Adrenal gland (tissue), 12 donors: Measurements from ENCODE around the gene TP53BP2. TPM values are rescaled to one million over a fixed set of nuclear protein-coding genes. Genes with fewer than 3 reads are reported as not detected.

Source experiments
- DNase-seq, 7 donors: peaks; one replicate each; pipeline ENCODE4 v3.0.0-alpha.2; 2019 to 2020
- H3K27ac ChIP-seq, 5 donors: fragments of 200-600 bp; sonication (generic) in 4 of 5; 1 replicate in 3 of 5; 2 replicates in 2 of 5; pipeline versions ENCODE4 v1.5.1 to v1.8.0; 2016 to 2020; ENCODE audit warnings: mild to moderate bottlenecking in 1 of 5
- H3K27me3 ChIP-seq: fragments of 200-600 bp; 2 replicates; pipeline ENCODE4 v1.8.0; 2021
- H3K36me3 ChIP-seq, 2 donors: fragments of 200-600 bp; replicated peaks in 1 of 2; 1 replicate in 1 of 2; 2 replicates in 1 of 2; pipeline versions ENCODE4 v1.5.1 to v1.8.0; 2018 to 2022
- H3K4me1 ChIP-seq, 2 donors: fragments of 200-600 bp; replicated peaks in 1 of 2; 1 replicate in 1 of 2; 2 replicates in 1 of 2; pipeline versions ENCODE4 v1.5.1 to v1.8.0; 2018 to 2021
- H3K4me3 ChIP-seq, 4 donors: fragments of 200-600 bp; sonication (generic) in 3 of 4; one replicate each; pipeline ENCODE4 v1.5.1; 2016 to 2018
- H3K9me3 ChIP-seq, 3 donors: fragments of 200-600 bp; sonication (generic) in 1 of 3; replicated peaks in 1 of 3; 1 replicate in 2 of 3; 2 replicates in 1 of 3; pipeline versions ENCODE4 v1.5.1 to v1.8.0; 2016 to 2021
- POLR2A ChIP-seq, 2 donors: fragments of 450-650 bp; IDR thresholded peaks; one replicate each; pipeline ENCODE4 v1.6.1; 2017; ENCODE audit warnings: antibody characterized with exemption in 2 of 2, mild to moderate bottlenecking in 2 of 2, moderate library complexity in 1 of 2
- WGBS, 4 donors: extraction: QIAGEN DNeasy Blood & Tissue Kit in 2 of 4; methylation state at CpG; one replicate each; pipeline versions ENCODE4 v1.1.5 to v1.1.7; 2013 to 2017; 5-methylcytosine and 5-hydroxymethylcytosine counted together
- intact Hi-C, 2 donors: fragments of 100-400 bp; cut with DNase I; formaldehyde crosslinking; loops; one replicate each; pipeline versions ENCODE4 v1.14.1 to v1.15.0; 2022 to 2023
- polyA plus RNA-seq, 3 donors: library from polyadenylated mRNA; stranded (reverse); fragments of 200-250 nt in 2 of 3; fragments of 350-450 nt in 1 of 3; fragmentation: Illumina TruSeq in 1 of 3; extraction: RNeasy Lipid Tissue Mini Kit (QIAGEN cat#74804) in 1 of 3; gene quantifications; one replicate each; pipeline ENCODE4 v1.2.3, GENCODE V29; 2013 to 2014
- total RNA-seq, 9 donors: library from RNA; depleted of rRNA in 4 of 9; stranded (reverse); fragments of >200 nt in 4 of 9; fragments of 120-200 nt in 1 of 9; fragmentation: NEBNext Ultra II Directional in 1 of 9; extraction: Animal tissue kit (Norgen Biotek cat#: 25700) in 1 of 9; gene quantifications; one replicate each; pipeline versions ENCODE4 v1.1.0 to v1.2.4, GENCODE V29; 2013 to 2023
- TF ChIP-seq, protein P1 (sequence below), 6 experiments: fragments of 450-650 bp in 4 of 6; fragments of 200-600 bp in 2 of 6; sonication (generic) in 1 of 6; IDR thresholded peaks; 1 replicate in 5 of 6; 2 replicates in 1 of 6; pipeline versions ENCODE4 v1.5.1 to v1.8.0; 2016 to 2021; ENCODE audit warnings: antibody characterized with exemption in 6 of 6, mild to moderate bottlenecking in 2 of 6, moderate library complexity in 1 of 6
- donor health status: healthy with polysubstance abuse.
- donor health status: Bipolar disorder and iron deficiency.
- donor health status: DM: yes; HTN: yes; CAD: no.
- donor health status: DM: no; HTN: no; CAD: no.
- donor health status: DM: no; HTN: no; CAD: no.
- donor health status: DM: yes; HTN: yes; CAD: no.

Gene TP53BP2
- total and polyA plus RNA-seq, 12 donors: 6.0 to 38.5 (median 24.0) TPM

DNA sequence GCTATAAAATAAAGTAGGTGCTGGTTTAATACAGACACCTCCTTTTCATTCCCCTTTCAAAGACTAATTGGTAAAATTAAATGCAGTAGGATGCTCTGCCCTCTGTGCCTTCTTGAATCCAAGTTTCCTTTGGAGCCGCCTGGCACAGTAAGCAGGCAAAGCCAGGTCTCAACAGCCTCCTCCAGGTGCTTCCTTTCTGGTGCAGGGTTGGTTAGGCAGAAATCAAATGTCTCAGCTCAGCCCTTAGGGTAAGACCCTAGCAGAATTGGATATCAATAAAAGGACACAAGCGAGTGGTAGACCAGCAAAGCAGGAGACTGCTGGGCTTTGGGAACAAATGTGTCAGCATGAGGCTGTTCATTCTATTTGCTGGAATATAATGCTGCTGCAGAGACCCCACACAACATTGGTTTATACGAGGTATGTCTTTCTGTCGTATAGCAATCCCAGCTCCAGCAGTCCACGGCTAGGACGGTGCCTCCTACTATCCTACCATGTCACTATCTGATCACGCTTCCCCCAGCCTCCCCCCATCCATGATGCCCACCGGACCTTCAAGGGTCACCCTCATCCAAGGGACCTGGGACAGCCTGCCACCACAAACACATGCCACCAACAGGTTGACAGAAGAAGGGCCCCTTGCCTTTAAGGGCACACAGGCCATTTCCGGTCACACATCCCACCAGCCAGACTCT is 75.0 kb downstream of the TP53BP2 start:
- Histone ChIP-seq H3K4me3 (no peak overlapping the region), H3K27me3 (no peaks in the 10 kb centered on the region), H3K4me1 (peaks cover 27 to 30% of the 10 kb centered on the region in 2 donors), H3K36me3 (peaks cover 0 to 37% of the 10 kb centered on the region in 2 donors), H3K9me3 (no peaks in the 10 kb centered on the region), H3K27ac (peak overlapping the region; percentile 72 to 93 (median 87))
- intact Hi-C loops: no loop called here
- DNase-seq: peak in 1 of 7 donors; percentile 23
- WGBS, 4 donors: 85 to 94% (median 91%) methylated on average over 9 of the region's 9 CpGs
- TF ChIP-seq, protein P1, sequence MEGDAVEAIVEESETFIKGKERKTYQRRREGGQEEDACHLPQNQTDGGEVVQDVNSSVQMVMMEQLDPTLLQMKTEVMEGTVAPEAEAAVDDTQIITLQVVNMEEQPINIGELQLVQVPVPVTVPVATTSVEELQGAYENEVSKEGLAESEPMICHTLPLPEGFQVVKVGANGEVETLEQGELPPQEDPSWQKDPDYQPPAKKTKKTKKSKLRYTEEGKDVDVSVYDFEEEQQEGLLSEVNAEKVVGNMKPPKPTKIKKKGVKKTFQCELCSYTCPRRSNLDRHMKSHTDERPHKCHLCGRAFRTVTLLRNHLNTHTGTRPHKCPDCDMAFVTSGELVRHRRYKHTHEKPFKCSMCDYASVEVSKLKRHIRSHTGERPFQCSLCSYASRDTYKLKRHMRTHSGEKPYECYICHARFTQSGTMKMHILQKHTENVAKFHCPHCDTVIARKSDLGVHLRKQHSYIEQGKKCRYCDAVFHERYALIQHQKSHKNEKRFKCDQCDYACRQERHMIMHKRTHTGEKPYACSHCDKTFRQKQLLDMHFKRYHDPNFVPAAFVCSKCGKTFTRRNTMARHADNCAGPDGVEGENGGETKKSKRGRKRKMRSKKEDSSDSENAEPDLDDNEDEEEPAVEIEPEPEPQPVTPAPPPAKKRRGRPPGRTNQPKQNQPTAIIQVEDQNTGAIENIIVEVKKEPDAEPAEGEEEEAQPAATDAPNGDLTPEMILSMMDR (IDR thresholded peaks at IDR 0.05): no peak
- no peak for TF ChIP-seq POLR2A (IDR thresholded peaks at IDR 0.05)

GRCh38 chr1:223765719-223766340 is 79.9 kb downstream of the TP53BP2 start:
- Histone ChIP-seq H3K27ac (no peak overlapping the region), H3K9me3 (no peaks in the 10 kb centered on the region), H3K27me3 (no peaks in the 10 kb centered on the region), H3K4me1 (peaks cover 5% of the 10 kb centered on the region in 2 donors), H3K36me3 (peaks cover 0 to 54% of the 10 kb centered on the region in 2 donors), H3K4me3 (no peak overlapping the region)
- no peak for DNase-seq
- TF ChIP-seq, protein P1 (IDR thresholded peaks at IDR 0.05): no peak
- no peak for TF ChIP-seq POLR2A (IDR thresholded peaks at IDR 0.05)
- 80 to 93% (median 87%) methylated on average over 5 to 7 of the region's 7 CpGs for WGBS, 4 donors
- intact Hi-C loops: no loop called here

- Histone ChIP-seq H3K27ac (peak overlapping the region in 1 of 5 donors; percentile 37), H3K4me1 (no peaks in the 10 kb centered on the region), H3K36me3 (peaks cover 0 to 54% of the 10 kb centered on the region in 2 donors), H3K4me3 (no peak overlapping the region), H3K9me3 (no peaks in the 10 kb centered on the region), H3K27me3 (no peaks in the 10 kb centered on the region)
- 69 to 80% (median 77%) methylated on average over 6 to 9 of the region's 9 CpGs for WGBS, 4 donors
- DNase-seq: no peak
- intact Hi-C loops: no loop called here
- TF ChIP-seq POLR2A (IDR thresholded peaks at IDR 0.05): no peak
- TF ChIP-seq, protein P1 (IDR thresholded peaks at IDR 0.05): no peak
Measured at GRCh38 chr1:223765036-223765718, 80.6 kb downstream of the TP53BP2 start.

DNA sequence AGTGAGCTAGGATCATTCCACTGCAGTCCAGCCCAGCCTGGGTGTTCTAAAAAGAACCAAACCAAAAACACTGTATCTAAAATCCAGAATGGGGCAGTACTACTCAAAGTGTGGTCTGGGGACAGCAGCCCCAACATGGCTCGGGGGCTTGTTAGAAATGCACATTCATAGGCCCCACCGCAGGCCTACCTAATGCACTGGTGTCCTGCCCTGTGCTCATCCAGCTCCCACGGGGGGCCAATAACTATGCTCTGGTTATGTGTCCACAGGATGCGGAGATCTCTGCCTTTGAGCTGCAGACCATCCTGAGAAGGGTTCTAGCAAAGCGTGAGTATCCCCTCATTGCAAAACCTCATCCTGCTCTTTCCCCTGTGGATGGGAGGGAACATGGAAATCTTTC is 81.9 kb downstream of the TP53BP2 start:
- intact Hi-C loops: no loop called here
- TF ChIP-seq, protein P1 (IDR thresholded peaks at IDR 0.05): no peak
- no peak for DNase-seq
- Histone ChIP-seq H3K27me3 (no peaks in the 10 kb centered on the region), H3K9me3 (no peaks in the 10 kb centered on the region), H3K4me1 (no peaks in the 10 kb centered on the region), H3K27ac (no peak overlapping the region), H3K36me3 (peaks cover 0 to 58% of the 10 kb centered on the region in 2 donors), H3K4me3 (no peak overlapping the region)
- WGBS, 4 donors: 94 to 100% (median 94%) methylated on average over 4 to 5 of the region's 5 CpGs
